ENCODE measurements around the gene NHSL1.

GRCh38 chr6:138500867-138501446 is 1.7 kb upstream of the NHSL1 start:
- TF ChIP-seq POLR2AphosphoS5 (IDR thresholded peaks at IDR 0.05) (no peak), EP300 (IDR thresholded peaks at IDR 0.05) (no peak), CTCF (IDR thresholded peaks at IDR 0.05) (no peak)

Measured in sigmoid colon (tissue), 4 donors.